Neutrophil (primary cell): Measurements from ENCODE around the gene CDKAL1.
"Not testable (repeated sequence)": the region's sequence is repeated elsewhere in the genome, so short reads cannot be mapped to it uniquely, and the experiment has no call there.

Source experiments
- H3K27ac ChIP-seq: fragments of 200-600 bp; sonication (generic); 2 replicates; pipeline ENCODE4 v1.5.1; 2016; ENCODE audit warnings: mild to moderate bottlenecking, moderate library complexity
- H3K27me3 ChIP-seq: fragments of 200-600 bp; sonication (generic); 2 replicates; pipeline ENCODE4 v1.6.0; 2016; ENCODE audit warnings: mild to moderate bottlenecking
- H3K36me3 ChIP-seq: fragments of 200-600 bp; sonication (generic); 2 replicates; pipeline ENCODE4 v1.5.1; 2017
- H3K4me1 ChIP-seq, 2 experiments: fragments of 200-600 bp in 1 of 2; sonication (generic) in 1 of 2; 1 replicate in 1 of 2; 2 replicates in 1 of 2; pipeline versions ENCODE4 v1.5.1 to v1.6.1; 2013 to 2016; ENCODE audit warnings: low read depth in 1 of 2, low read length in 1 of 2, mild to moderate bottlenecking in 1 of 2, moderate library complexity in 1 of 2; ENCODE audit not compliant: control insufficient read depth in 1 of 2, insufficient read depth in 1 of 2
- H3K4me3 ChIP-seq, 2 experiments: fragments of 200-600 bp in 1 of 2; sonication (generic) in 1 of 2; 1 replicate in 1 of 2; 2 replicates in 1 of 2; pipeline ENCODE4 v1.5.1; 2013 to 2016; ENCODE audit warnings: low read depth in 1 of 2, low read length in 1 of 2, mild to moderate bottlenecking in 1 of 2, moderate library complexity in 1 of 2
- H3K9me3 ChIP-seq: fragments of 200-600 bp; sonication (generic); 2 replicates; pipeline ENCODE4 v1.5.1; 2016
- CTCF ChIP-seq: fragments of 200-600 bp; sonication (generic); IDR thresholded peaks from 2 replicates; pipeline ENCODE4 v1.5.1; 2016; ENCODE audit warnings: antibody characterized with exemption

CDKAL1 gene

GRCh38 chr6:20715135-20715806 is 181.0 kb downstream of the CDKAL1 start:
- no peaks in the 10 kb centered on the region for H3K36me3 ChIP-seq
- H3K27me3 ChIP-seq: no peaks in the 10 kb centered on the region
- no peak overlapping the region for H3K4me3 ChIP-seq
- no peak for TF ChIP-seq CTCF
- H3K27ac ChIP-seq: no peak overlapping the region
- H3K9me3 ChIP-seq: no peaks in the 10 kb centered on the region
- no peaks in the 10 kb centered on the region for H3K4me1 ChIP-seq

DNA sequence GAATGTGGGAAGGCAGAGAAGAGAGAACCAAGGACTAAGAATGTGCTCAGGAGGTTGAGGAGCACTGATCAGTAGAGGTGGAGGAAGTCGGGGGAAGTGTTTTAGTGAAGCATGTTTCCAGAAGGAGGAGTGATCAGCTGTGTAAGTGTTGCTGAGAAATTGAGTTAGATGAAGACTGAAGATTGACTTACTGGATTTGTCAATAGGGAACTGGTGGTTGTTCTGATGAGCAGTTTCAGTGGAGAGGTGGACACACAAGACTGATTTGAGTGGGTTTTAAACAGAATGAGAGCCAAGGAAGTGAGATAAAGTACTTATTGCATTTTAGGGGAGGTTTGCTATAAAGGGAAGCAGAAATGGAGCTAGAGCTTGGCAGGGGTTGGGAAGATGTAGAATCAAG is 182.6 kb downstream of the CDKAL1 start:
- no peak for TF ChIP-seq CTCF
- H3K36me3 ChIP-seq: no peaks in the 10 kb centered on the region
- H3K4me3 ChIP-seq: no peak overlapping the region

DNA sequence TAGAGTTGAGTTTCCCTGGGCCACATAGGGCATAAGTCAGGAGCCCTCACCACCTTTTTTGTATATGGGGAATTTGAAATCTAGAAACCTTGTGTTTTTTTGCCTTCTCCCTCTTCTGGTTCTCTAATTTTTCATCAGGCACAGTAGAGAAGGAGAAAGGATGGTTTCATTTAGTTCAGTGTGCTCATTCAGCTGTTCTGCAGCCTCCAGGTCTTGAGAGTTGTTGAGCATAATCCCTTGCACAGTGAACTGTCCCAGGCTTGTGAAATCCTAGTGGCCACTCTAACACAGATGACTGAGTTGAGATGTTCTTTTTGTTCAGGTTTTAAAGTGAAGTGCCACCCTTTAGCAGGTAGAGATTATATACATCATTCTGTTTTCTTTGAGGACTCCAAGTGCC is 183.5 kb downstream of the CDKAL1 start:
- no peaks in the 10 kb centered on the region for H3K4me1 ChIP-seq
- no peak for TF ChIP-seq CTCF

More for the DNA sequence above, 182.6 kb downstream of the CDKAL1 start:
- Histone ChIP-seq H3K27me3 (no peaks in the 10 kb centered on the region), H3K27ac (no peak overlapping the region), H3K9me3 (no peaks in the 10 kb centered on the region), H3K4me1 (no peaks in the 10 kb centered on the region)

DNA sequence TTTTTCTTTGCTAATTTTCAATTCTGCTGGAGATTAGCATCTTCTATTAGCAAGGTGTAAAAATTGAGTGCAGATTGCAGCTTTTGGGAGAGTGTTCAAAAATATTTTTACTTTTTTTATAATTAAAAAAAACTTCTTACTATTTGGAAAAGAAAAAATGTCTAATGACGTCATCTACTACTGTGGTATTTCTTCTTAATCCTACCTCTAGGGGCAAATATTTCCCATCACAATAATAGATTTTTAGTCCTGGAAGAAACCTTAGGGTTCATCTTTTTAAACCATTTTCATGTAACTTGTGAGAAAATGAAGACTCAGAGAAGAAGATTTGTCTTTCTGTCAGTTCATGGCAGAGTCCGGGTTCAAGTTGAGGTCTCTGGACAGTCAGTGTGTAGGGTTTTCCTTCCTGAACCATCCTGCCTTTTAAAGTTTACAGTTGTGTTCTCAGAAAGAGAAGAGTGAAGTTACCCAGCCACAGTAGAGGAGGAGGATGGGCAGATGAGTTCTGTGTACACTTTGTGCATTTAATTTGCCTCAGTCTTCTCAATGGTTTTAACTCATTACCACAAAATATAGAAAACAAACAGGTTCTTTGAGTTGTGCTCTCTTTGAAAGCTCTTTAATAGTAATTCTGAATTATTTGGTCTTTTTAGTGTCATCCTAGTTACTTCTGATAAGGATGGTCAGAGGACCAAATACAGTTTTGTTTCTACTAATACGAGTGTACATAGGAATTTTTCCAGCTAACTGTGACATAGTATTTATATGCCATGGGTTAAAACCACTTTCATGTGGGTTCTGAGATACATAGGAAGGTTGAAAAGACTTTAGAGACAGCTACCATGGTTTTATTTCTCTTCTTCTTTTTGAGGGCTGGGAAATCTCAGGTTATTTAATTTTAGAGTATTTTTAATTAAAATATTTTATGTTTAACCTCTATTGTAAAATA is 184.7 kb downstream of the CDKAL1 start:
- no peak overlapping the region for H3K27ac ChIP-seq
- no peaks in the 10 kb centered on the region for H3K27me3 ChIP-seq
- no peak overlapping the region for H3K4me3 ChIP-seq
- H3K9me3 ChIP-seq: no peaks in the 10 kb centered on the region
- TF ChIP-seq CTCF: no peak
- H3K4me1 ChIP-seq: no peaks in the 10 kb centered on the region
- H3K36me3 ChIP-seq: no peaks in the 10 kb centered on the region

More for the DNA sequence above, 183.5 kb downstream of the CDKAL1 start:
- no peaks in the 10 kb centered on the region for H3K36me3 ChIP-seq
- H3K4me3 ChIP-seq: no peak overlapping the region
- no peak overlapping the region for H3K27ac ChIP-seq
- no peaks in the 10 kb centered on the region for H3K27me3 ChIP-seq
- no peaks in the 10 kb centered on the region for H3K9me3 ChIP-seq

DNA sequence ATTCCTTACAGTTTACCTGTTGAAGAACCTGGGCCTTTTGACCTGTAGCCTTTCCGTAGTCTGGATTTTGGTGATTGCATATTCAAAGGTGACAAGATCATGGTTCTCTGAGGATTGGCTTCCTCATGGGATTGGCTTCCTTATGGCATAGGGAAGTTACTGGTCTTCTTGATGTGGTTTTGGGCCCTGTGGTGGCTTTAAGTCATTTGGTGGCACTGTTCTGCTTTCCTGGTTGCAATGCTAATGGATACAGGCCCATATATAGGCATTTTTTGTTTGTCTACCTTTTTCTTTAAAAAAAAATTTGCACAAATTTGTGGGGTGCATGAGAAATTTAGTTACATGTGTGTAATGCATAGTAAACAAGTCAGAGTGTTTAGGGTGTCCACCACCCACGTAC is 185.7 kb downstream of the CDKAL1 start:
- H3K27me3 ChIP-seq: no peaks in the 10 kb centered on the region

GRCh38 chr6:20721121-20721520 is 186.9 kb downstream of the CDKAL1 start:
- H3K4me3 ChIP-seq, H3K36me3 ChIP-seq, H3K27me3 ChIP-seq, H3K27ac ChIP-seq, H3K4me1 ChIP-seq, H3K9me3 ChIP-seq: not testable (repeated sequence)

More for the DNA sequence above, 185.7 kb downstream of the CDKAL1 start:
- Histone ChIP-seq H3K4me3 (no peak overlapping the region), H3K4me1 (no peaks in the 10 kb centered on the region), H3K36me3 (no peaks in the 10 kb centered on the region), H3K27ac (no peak overlapping the region), H3K9me3 (no peaks in the 10 kb centered on the region)
- no peak for TF ChIP-seq CTCF
